Endothelial cell of umbilical vein (primary cell): Measurements from ENCODE around the gene CCNY. TPM values are rescaled to one million over a fixed set of nuclear protein-coding genes. Genes with fewer than 3 reads are reported as not detected.

Experiments used
- BruUV-seq: library from RNA; stranded (reverse); fragments of 400-500 nt; replicated peaks from 2 replicates; lab custom pipeline; 2021; lab: Mats Ljungman, UMichigan
- CTCF ChIA-PET: fragments of 300-600, 350-600 bp; sonication (Branson Sonifier 250); formaldehyde crosslinking; loops from one replicate; lab custom pipeline; 2021; ENCODE audit warnings: antibody characterized with exemption, inconsistent platforms; lab: Charles Lee
- POLR2A ChIA-PET: fragments of 300-600, 350-600 bp; sonication (Branson Sonifier 250); formaldehyde crosslinking; loops from one replicate; lab custom pipeline; 2021; ENCODE audit warnings: antibody characterized with exemption, inconsistent platforms; lab: Charles Lee
- DNase-seq: peaks from one replicate; pipeline ENCODE4 v3.0.0-alpha.2; 2011; ENCODE audit warnings: low read depth, low spot score
- FAIRE-seq: peaks from 2 replicates; lab custom pipeline; 2011; peaks lifted over from hg19 to GRCh38; lab: Jason Lieb, UNC
- H2AFZ ChIP-seq: 2 replicates; pipeline ENCODE4 v1.6.0; 2012; ENCODE audit warnings: low read depth, low read length, control low read depth, inconsistent platforms
- H3K27ac ChIP-seq: 2 replicates; pipeline ENCODE4 v1.5.1; 2011; ENCODE audit warnings: low read depth, mild to moderate bottlenecking, control low read depth, low read length, moderate library complexity; ENCODE audit not compliant: insufficient read depth
- H3K27me3 ChIP-seq, 2 experiments: 2 replicates each; pipeline versions ENCODE4 v1.6.0 to v1.6.1; 2011; ENCODE audit warnings: low read length in 2 of 2, mixed read lengths in 1 of 2; ENCODE audit not compliant: control insufficient read depth in 2 of 2, insufficient read depth in 2 of 2
- H3K36me3 ChIP-seq, 2 experiments: 2 replicates in 1 of 2; 3 replicates in 1 of 2; pipeline ENCODE4 v1.5.1; 2011; ENCODE audit warnings: low read length in 2 of 2, mild to moderate bottlenecking in 1 of 2, moderate library complexity in 1 of 2; ENCODE audit not compliant: control insufficient read depth in 2 of 2, insufficient read depth in 2 of 2; ENCODE audit errors: extremely low read depth in 1 of 2
- H3K4me1 ChIP-seq: 3 replicates; pipeline ENCODE4 v1.5.1; 2011; ENCODE audit warnings: mild to moderate bottlenecking, low read length; ENCODE audit not compliant: control insufficient read depth, insufficient read depth; ENCODE audit errors: extremely low read depth
- H3K4me2 ChIP-seq: 2 replicates; pipeline ENCODE4 v1.6.1; 2011; ENCODE audit warnings: low read length, control low read depth, mixed read lengths; ENCODE audit not compliant: insufficient read depth
- H3K4me3 ChIP-seq, 3 experiments: fragments of 200-600 bp in 1 of 3; sonication (generic), shearing (Covaris generic) in 1 of 3; replicated peaks in 1 of 3; 2 replicates each; pipeline ENCODE4 v1.5.1; 2011 to 2016; ENCODE audit warnings: control low read depth in 3 of 3, low read length in 3 of 3, mild to moderate bottlenecking in 2 of 3, inconsistent platforms in 1 of 3, low read depth in 1 of 3, moderate library complexity in 1 of 3; ENCODE audit not compliant: insufficient read depth in 1 of 3
- H3K79me2 ChIP-seq: 2 replicates; pipeline ENCODE4 v1.6.0; 2012; ENCODE audit warnings: low read length, inconsistent platforms; ENCODE audit not compliant: control insufficient read depth, insufficient read depth
- H3K9ac ChIP-seq: replicated peaks from 2 replicates; pipeline ENCODE3; 2011; ENCODE audit warnings: low read length, control low read depth; ENCODE audit not compliant: insufficient read depth; ENCODE audit errors: extremely low read depth
- H3K9me1 ChIP-seq: replicated peaks from 3 replicates; pipeline ENCODE4 v1.6.0; 2011; ENCODE audit warnings: mild to moderate bottlenecking, low read length; ENCODE audit not compliant: control insufficient read depth, insufficient read depth; ENCODE audit errors: extremely low read depth
- H3K9me3 ChIP-seq: replicated peaks from 2 replicates; pipeline ENCODE4 v1.5.1; 2012; ENCODE audit warnings: low read length, inconsistent platforms; ENCODE audit not compliant: control insufficient read depth, insufficient read depth
- H4K20me1 ChIP-seq: replicated peaks from 2 replicates; pipeline ENCODE3; 2011; ENCODE audit warnings: mild to moderate bottlenecking, low read length; ENCODE audit not compliant: control insufficient read depth, insufficient read depth; ENCODE audit errors: extremely low read depth
- EZH2 ChIP-seq: IDR thresholded peaks from 2 replicates; pipeline ENCODE4 v1.6.1; 2012; ENCODE audit warnings: borderline replicate concordance, low read depth, mild to moderate bottlenecking, moderate library complexity, low read length, inconsistent platforms; ENCODE audit not compliant: severe bottlenecking
- FOS ChIP-seq: IDR thresholded peaks from 2 replicates; pipeline ENCODE4 v1.6.1; 2011; ENCODE audit warnings: mild to moderate bottlenecking, low read length, moderate library complexity, borderline replicate concordance; ENCODE audit not compliant: insufficient read depth
- GATA2 ChIP-seq: IDR thresholded peaks from 2 replicates; pipeline ENCODE4 v1.7.0; 2011; ENCODE audit warnings: low read depth, mild to moderate bottlenecking, moderate library complexity, mixed read lengths, low read length; ENCODE audit not compliant: insufficient read length, insufficient read depth
- JUN ChIP-seq: IDR thresholded peaks from 2 replicates; pipeline ENCODE4 v1.6.1; 2011; ENCODE audit warnings: borderline replicate concordance, low read depth; ENCODE audit not compliant: insufficient read length, insufficient read depth
- MYC ChIP-seq: IDR thresholded peaks from one replicate; pipeline ENCODE4 v1.6.1; 2011; ENCODE audit warnings: mild to moderate bottlenecking, low read depth, low read length
- POLR2A ChIP-seq: IDR thresholded peaks from 2 replicates; pipeline ENCODE4 v1.6.1; 2012; ENCODE audit warnings: low read depth, mild to moderate bottlenecking, control low read depth, low read length
- POLR2AphosphoS5 ChIP-seq: IDR thresholded peaks from 2 replicates; pipeline ENCODE4 v1.6.1; 2012; ENCODE audit warnings: low read depth, mild to moderate bottlenecking, control low read depth, low read length, moderate library complexity; ENCODE audit not compliant: insufficient read depth
- dilution Hi-C: fragments of 300-500 bp; cut with MboI; formaldehyde crosslinking; loops from one replicate; pipeline ENCODE4 v1.15.0; 2019; ENCODE audit warnings: low sequenced_read_pairs; ENCODE audit not compliant: extremely low pct_ligation_motif_present
- intact Hi-C: fragments of 100-400 bp; cut with micrococcal nuclease; formaldehyde crosslinking; loops from one replicate; pipeline ENCODE4 v1.10.0; 2022
- polyA plus RNA-seq, 4 experiments: library from polyadenylated mRNA; depleted of rRNA in 3 of 4; stranded (reverse) in 3 of 4; unstranded in 1 of 4; fragments of >200 nt; gene quantifications; 2 replicates each; pipeline versions ENCODE4 v1.2.1 to v1.2.3, GENCODE V29; 2011 to 2012; ENCODE audit warnings: missing spikeins in 1 of 4
- total RNA-seq: library from RNA; stranded (reverse); gene quantifications from 2 replicates; pipeline ENCODE4 v1.2.3, GENCODE V29; 2021
- TF ChIP-seq, protein P1 (sequence below): IDR thresholded peaks from 2 replicates; pipeline ENCODE4 v1.6.1; 2011; ENCODE audit not compliant: insufficient read depth, insufficient read length
- TF ChIP-seq, protein P2 (sequence below), 2 donors: IDR thresholded peaks; 1 replicate in 1 of 2; 2 replicates in 1 of 2; pipeline ENCODE4 v1.5.1; 2011; ENCODE audit warnings: low read length in 2 of 2, mild to moderate bottlenecking in 2 of 2, moderate library complexity in 2 of 2, control low read depth in 1 of 2, inconsistent platforms in 1 of 2, low read depth in 1 of 2; ENCODE audit not compliant: insufficient read depth in 1 of 2; ENCODE audit errors: extremely low read depth in 1 of 2

The CCNY gene
- total and polyA plus RNA-seq, 2 donors (not counting 3 experiments of a cell fraction or from before 2014, with no cell fraction given), result 61.5 to 107 TPM

DNA sequence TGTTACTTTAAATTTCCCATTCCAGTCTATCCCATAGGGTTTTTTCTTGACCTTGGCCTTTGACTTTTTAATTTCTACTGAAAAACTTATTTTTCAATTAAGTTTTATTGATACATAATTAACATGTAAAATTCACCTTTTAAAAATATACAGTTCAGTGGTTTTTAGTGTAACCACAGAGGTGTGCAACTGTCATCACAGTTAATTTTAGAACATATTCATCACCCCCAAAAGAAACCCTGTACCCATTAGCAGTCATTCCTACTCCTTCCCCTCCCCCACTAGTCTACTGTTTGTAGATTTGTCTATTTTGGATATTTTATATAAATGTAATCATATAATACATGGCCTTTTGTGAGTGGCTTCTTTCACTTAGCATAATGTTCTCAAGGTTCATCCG is 172.3 kb downstream of the CCNY start:
- Histone ChIP-seq H3K9me3 (no peaks in the 10 kb centered on the region), H2AFZ (no peak overlapping the region), H3K4me2 (no peak overlapping the region), H3K36me3 (peaks cover 3% of the 10 kb centered on the region in 2 experiments), H3K27me3 (no peaks in the 10 kb centered on the region), H3K9ac (no peak overlapping the region), H3K79me2 (peaks cover 48% of the 10 kb centered on the region), H3K27ac (no peak overlapping the region), H3K9me1 (no peaks in the 10 kb centered on the region), H3K4me1 (no peaks in the 10 kb centered on the region), H3K4me3 (no peak overlapping the region), H4K20me1 (no peaks in the 10 kb centered on the region)
- POLR2A ChIA-PET, result no interaction called here
- TF ChIP-seq FOS, result no peak
- BruUV-seq, result no TSS peak
- dilution Hi-C loops, result no loop called here
- CTCF ChIA-PET, result no interaction called here
- DNase-seq (no peak), FAIRE-seq (no peak)
- intact Hi-C loops, result no loop called here

DNA sequence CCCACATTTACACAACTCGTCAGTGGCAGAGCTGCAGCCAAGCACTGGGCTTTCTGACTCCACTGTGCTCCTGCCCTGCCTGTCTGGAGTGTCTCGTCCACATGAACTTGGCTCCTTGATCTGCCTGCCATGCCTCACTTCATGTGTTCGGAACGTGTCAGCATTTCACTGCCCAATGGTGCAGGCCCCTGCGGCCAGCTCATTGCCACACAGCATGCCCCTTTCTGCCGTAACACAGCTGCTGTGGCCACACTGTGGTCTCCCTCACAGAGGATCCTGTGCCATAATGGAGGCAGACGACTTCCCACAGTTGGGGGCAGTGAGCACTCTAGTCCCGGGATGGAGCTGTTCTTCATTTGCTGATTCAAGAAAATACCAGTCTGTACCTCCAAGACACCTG is 174.6 kb downstream of the CCNY start:
- Histone ChIP-seq H3K4me3 (no peak overlapping the region), H3K27ac (no peak overlapping the region), H3K36me3 (peaks cover 0 to 3% of the 10 kb centered on the region in 2 experiments), H3K4me1 (peaks cover 2% of the 10 kb centered on the region), H3K9me3 (no peaks in the 10 kb centered on the region), H3K79me2 (peaks cover 61% of the 10 kb centered on the region), H4K20me1 (no peaks in the 10 kb centered on the region), H2AFZ (no peak overlapping the region), H3K9ac (no peak overlapping the region), H3K4me2 (no peak overlapping the region), H3K27me3 (no peaks in the 10 kb centered on the region), H3K9me1 (peaks cover 3% of the 10 kb centered on the region)
- FAIRE-seq (no peak), DNase-seq (no peak)
- no TSS peak for BruUV-seq
- intact Hi-C loops, result no loop called here
- TF ChIP-seq FOS (no peak), POLR2AphosphoS5 (no peak), MYC (no peak), JUN (no peak), EZH2 (no peak), POLR2A (no peak), GATA2 (no peak)
- TF ChIP-seq, protein P1, sequence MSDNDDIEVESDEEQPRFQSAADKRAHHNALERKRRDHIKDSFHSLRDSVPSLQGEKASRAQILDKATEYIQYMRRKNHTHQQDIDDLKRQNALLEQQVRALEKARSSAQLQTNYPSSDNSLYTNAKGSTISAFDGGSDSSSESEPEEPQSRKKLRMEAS, result no peak
- TF ChIP-seq, protein P2, sequence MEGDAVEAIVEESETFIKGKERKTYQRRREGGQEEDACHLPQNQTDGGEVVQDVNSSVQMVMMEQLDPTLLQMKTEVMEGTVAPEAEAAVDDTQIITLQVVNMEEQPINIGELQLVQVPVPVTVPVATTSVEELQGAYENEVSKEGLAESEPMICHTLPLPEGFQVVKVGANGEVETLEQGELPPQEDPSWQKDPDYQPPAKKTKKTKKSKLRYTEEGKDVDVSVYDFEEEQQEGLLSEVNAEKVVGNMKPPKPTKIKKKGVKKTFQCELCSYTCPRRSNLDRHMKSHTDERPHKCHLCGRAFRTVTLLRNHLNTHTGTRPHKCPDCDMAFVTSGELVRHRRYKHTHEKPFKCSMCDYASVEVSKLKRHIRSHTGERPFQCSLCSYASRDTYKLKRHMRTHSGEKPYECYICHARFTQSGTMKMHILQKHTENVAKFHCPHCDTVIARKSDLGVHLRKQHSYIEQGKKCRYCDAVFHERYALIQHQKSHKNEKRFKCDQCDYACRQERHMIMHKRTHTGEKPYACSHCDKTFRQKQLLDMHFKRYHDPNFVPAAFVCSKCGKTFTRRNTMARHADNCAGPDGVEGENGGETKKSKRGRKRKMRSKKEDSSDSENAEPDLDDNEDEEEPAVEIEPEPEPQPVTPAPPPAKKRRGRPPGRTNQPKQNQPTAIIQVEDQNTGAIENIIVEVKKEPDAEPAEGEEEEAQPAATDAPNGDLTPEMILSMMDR (IDR thresholded peaks at IDR 0.05; ENCODE audit: extremely low read depth in 1 of 2, insufficient read depth in 1 of 2, low read depth in 1 of 2, low read length in 2 of 2), result no peak
- ChIA-PET POLR2A (interaction anchor here (0.5 kb wide), 1 partner anchor 187 kb away, joined by 4 read pairs; no protein-coding TSS in a partner anchor), CTCF (interaction anchor here (0.5 to 2.2 kb wide), 2 partner anchors 9 to 10 kb away, joined by 3 to 5 read pairs; no protein-coding TSS in a partner anchor)
- dilution Hi-C loops, result no loop called here
